Measurements from ENCODE around the gene HACD3.

- TF ChIP-seq CTCF (IDR thresholded peaks at IDR 0.05) (no peak), POLR2A (IDR thresholded peaks at IDR 0.05) (no peak)
Observed at GRCh38 chr15:65621638-65622037, 91.4 kb downstream of the HACD3 start, which contains the start of gene SLC24A1.
